Keratinocyte (primary cell): ENCODE data around the gene SLC6A1. TPM values are rescaled to one million over a fixed set of nuclear protein-coding genes. Genes with fewer than 3 reads are reported as not detected.

Source experiments
- DNase-seq: peaks from one replicate; pipeline ENCODE4 v3.0.0-alpha.2; 2011; ENCODE audit warnings: low read depth, missing footprints, low spot score
- FAIRE-seq: peaks from 2 replicates; lab custom pipeline; 2011; peaks lifted over from hg19 to GRCh38; lab: Jason Lieb, UNC
- H2AFZ ChIP-seq: 2 replicates; pipeline ENCODE4 v1.6.0; 2012; ENCODE audit warnings: low read length, control low read depth, inconsistent platforms; ENCODE audit not compliant: control insufficient read depth
- H3K27ac ChIP-seq: 2 replicates; pipeline ENCODE4 v1.5.1; 2011; ENCODE audit warnings: low read length; ENCODE audit not compliant: control insufficient read depth, insufficient read depth
- H3K27me3 ChIP-seq: 3 replicates; pipeline ENCODE4 v1.6.0; 2011; ENCODE audit warnings: low read length; ENCODE audit not compliant: control insufficient read depth, insufficient read depth; ENCODE audit errors: extremely low read depth
- H3K36me3 ChIP-seq, 2 experiments: 2 replicates in 1 of 2; 3 replicates in 1 of 2; pipeline ENCODE4 v1.5.1; 2011; ENCODE audit warnings: low read length in 2 of 2, mild to moderate bottlenecking in 1 of 2; ENCODE audit not compliant: control insufficient read depth in 2 of 2, insufficient read depth in 2 of 2; ENCODE audit errors: extremely low read depth in 1 of 2
- H3K4me1 ChIP-seq: 3 replicates; pipeline ENCODE4 v1.5.1; 2011; ENCODE audit warnings: low read length; ENCODE audit not compliant: control insufficient read depth, insufficient read depth; ENCODE audit errors: extremely low read depth
- H3K4me2 ChIP-seq: 3 replicates; pipeline ENCODE4 v1.6.0; 2011; ENCODE audit warnings: low read depth, low read length; ENCODE audit not compliant: control insufficient read depth, insufficient read depth; ENCODE audit errors: extremely low read depth
- H3K4me3 ChIP-seq, 3 experiments: fragments of 200-600 bp in 1 of 3; sonication (generic) in 1 of 3; 2 replicates in 2 of 3; 3 replicates in 1 of 3; pipeline ENCODE4 v1.5.1; 2011 to 2016; ENCODE audit warnings: low read length in 3 of 3, mild to moderate bottlenecking in 3 of 3, control low read depth in 2 of 3, inconsistent platforms in 1 of 3, low read depth in 1 of 3, mixed read lengths in 1 of 3, mixed run types in 1 of 3, moderate library complexity in 1 of 3; ENCODE audit not compliant: control insufficient read depth in 2 of 3, insufficient read depth in 2 of 3; ENCODE audit errors: extremely low read depth in 1 of 3
- H3K79me2 ChIP-seq: 2 replicates; pipeline ENCODE4 v1.6.0; 2012; ENCODE audit warnings: low read length; ENCODE audit not compliant: control insufficient read depth, insufficient read depth
- H3K9ac ChIP-seq: 3 replicates; pipeline ENCODE4 v1.6.0; 2011; ENCODE audit warnings: low read length; ENCODE audit not compliant: control insufficient read depth, insufficient read depth; ENCODE audit errors: extremely low read depth
- H3K9me1 ChIP-seq: 3 replicates; pipeline ENCODE4 v1.6.0; 2011; ENCODE audit warnings: low read length; ENCODE audit not compliant: control insufficient read depth, insufficient read depth; ENCODE audit errors: extremely low read depth
- H3K9me3 ChIP-seq: 2 replicates; pipeline ENCODE4 v1.5.1; 2012; ENCODE audit warnings: low read depth, low read length; ENCODE audit not compliant: control insufficient read depth
- H4K20me1 ChIP-seq: 3 replicates; pipeline ENCODE4 v1.6.0; 2011; ENCODE audit warnings: low read length; ENCODE audit not compliant: control insufficient read depth, insufficient read depth; ENCODE audit errors: extremely low read depth
- EZH2 ChIP-seq: IDR thresholded peaks from one replicate; pipeline ENCODE4 v1.6.1; 2012; ENCODE audit warnings: inconsistent platforms, mild to moderate bottlenecking, low read length, moderate library complexity
- dilution Hi-C: fragments of 300-500 bp; cut with MboI; formaldehyde crosslinking; loops from one replicate; pipeline ENCODE4 v1.7.0; 2020; ENCODE audit warnings: low sequenced_read_pairs; ENCODE audit not compliant: extremely low pct_ligation_motif_present
- polyA plus RNA-seq, 5 experiments: library from polyadenylated mRNA; depleted of rRNA in 3 of 5; stranded (reverse) in 3 of 5; stranded (forward) in 1 of 5; unstranded in 1 of 5; fragments of >200 nt; gene quantifications; 1 replicate in 1 of 5; 2 replicates in 3 of 5; 3 replicates in 1 of 5; pipeline versions ENCODE4 v1.2.1 to v1.2.3, GENCODE V29; 2011 to 2012; ENCODE audit warnings: missing spikeins in 2 of 5, low read depth in 1 of 5, low replicate concordance in 1 of 5
- TF ChIP-seq, protein P1 (sequence below), 3 experiments: IDR thresholded peaks in 1 of 3; conservative IDR thresholded peaks in 1 of 3; optimal IDR thresholded peaks in 1 of 3; 2 replicates in 2 of 3; 3 replicates in 1 of 3; pipeline versions ENCODE3 to v1.5.1; 2011; ENCODE audit warnings: low read length in 3 of 3, mild to moderate bottlenecking in 3 of 3, moderate library complexity in 2 of 3, control low read depth in 1 of 3, inconsistent platforms in 1 of 3; ENCODE audit not compliant: insufficient read depth in 2 of 3; ENCODE audit errors: extremely low read depth in 1 of 3

SLC6A1 gene
- polyA plus RNA-seq, 1 donor (not counting 4 experiments of a cell fraction or from before 2014, with no cell fraction given), result not detected

DNA sequence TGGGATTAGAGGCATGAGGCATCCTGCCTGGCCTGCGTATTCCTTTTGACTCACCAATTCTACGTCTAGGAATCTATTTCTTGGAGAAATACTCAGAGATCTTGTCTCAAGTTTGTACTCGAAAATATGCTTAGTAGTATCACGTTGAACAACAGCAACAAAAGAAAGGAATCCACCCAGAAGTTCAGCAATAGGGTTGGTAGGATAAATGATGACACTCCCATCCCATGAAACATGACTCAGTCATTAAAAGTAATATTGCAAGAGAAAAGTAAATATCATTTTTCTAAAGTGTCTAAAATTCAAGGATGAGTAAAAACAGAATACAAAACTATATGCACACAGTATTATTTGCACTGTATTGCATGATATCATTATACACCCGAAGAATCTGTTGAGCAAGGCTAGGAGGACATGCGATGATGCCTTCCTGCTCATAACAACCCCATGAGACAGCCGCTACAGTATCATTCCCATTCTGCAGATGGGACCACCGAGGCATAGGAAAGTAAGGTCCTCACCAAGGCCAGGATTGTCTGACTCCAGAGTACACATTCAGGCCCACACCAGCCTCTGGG lies 61.5 kb downstream of the SLC6A1 start:
- Histone ChIP-seq H3K27ac (peak overlapping the region; percentile 15), H3K9me3 (no peaks in the 10 kb centered on the region), H3K27me3 (peaks cover 12% of the 10 kb centered on the region), H3K36me3 (no peaks in the 10 kb centered on the region), H3K9me1 (no peaks in the 10 kb centered on the region), H2AFZ (no peak overlapping the region), H3K4me3 (no peak overlapping the region), H3K4me2 (no peak overlapping the region), H3K9ac (no peak overlapping the region), H3K4me1 (no peaks in the 10 kb centered on the region), H3K79me2 (no peaks in the 10 kb centered on the region), H4K20me1 (no peaks in the 10 kb centered on the region)
- peak; percentile 38 for DNase-seq
- dilution Hi-C loops, result loop anchor here (10.0 kb wide), 1 partner anchor 151 kb away; no protein-coding TSS in a partner anchor
- TF ChIP-seq EZH2, result no peak
- TF ChIP-seq, protein P1, sequence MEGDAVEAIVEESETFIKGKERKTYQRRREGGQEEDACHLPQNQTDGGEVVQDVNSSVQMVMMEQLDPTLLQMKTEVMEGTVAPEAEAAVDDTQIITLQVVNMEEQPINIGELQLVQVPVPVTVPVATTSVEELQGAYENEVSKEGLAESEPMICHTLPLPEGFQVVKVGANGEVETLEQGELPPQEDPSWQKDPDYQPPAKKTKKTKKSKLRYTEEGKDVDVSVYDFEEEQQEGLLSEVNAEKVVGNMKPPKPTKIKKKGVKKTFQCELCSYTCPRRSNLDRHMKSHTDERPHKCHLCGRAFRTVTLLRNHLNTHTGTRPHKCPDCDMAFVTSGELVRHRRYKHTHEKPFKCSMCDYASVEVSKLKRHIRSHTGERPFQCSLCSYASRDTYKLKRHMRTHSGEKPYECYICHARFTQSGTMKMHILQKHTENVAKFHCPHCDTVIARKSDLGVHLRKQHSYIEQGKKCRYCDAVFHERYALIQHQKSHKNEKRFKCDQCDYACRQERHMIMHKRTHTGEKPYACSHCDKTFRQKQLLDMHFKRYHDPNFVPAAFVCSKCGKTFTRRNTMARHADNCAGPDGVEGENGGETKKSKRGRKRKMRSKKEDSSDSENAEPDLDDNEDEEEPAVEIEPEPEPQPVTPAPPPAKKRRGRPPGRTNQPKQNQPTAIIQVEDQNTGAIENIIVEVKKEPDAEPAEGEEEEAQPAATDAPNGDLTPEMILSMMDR (optimal IDR thresholded peaks at IDR 0.05 in 1 of 3, IDR thresholded peaks at IDR 0.05 in 1 of 3, conservative IDR thresholded peaks at IDR 0.05 in 1 of 3; ENCODE audit: extremely low read depth in 1 of 3, insufficient read depth in 2 of 3, low read length in 3 of 3), result no peak
- no peak for FAIRE-seq

DNA sequence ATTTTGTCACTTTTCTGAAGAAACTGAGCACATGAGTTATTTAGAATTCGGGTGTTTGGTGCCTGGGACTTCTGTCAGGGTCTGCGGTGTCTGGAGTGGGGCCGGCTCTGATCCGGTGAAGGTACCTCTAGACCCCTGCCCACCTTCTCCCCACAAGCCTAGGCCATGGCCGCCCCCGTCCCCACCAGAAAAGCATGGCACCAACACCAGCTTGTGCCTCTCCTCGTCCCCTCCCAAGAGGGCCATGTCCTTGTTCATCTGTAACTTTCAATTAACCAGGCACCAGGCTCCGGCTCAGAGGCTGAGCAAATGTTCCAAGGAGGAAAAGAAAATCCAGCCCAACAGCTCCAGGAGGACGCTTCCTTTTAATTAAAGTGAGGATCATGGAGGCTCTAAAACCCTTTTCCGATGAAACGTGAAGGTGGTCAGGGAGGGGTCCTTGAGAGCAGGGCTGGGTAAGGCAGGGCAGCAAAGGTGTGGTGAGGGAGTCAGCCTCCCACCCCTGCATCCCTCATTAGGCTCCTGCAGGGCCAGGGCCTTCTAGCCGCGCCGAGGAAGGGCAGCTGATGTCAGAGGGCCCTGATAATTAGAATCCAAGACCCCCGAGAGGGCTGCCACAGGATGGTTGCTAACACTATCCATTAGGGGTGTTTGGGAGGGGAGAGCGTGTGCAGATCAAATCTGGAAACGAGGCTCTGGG lies 62.3 kb downstream of the SLC6A1 start:
- no peak overlapping the region for H3K27ac ChIP-seq
- H3K4me1 ChIP-seq, result peaks cover 4% of the 10 kb centered on the region
- no peaks in the 10 kb centered on the region for H3K36me3 ChIP-seq
- H2AFZ ChIP-seq, result no peak overlapping the region
- TF ChIP-seq EZH2, result no peak
- TF ChIP-seq, protein P1 (optimal IDR thresholded peaks at IDR 0.05 in 1 of 3, IDR thresholded peaks at IDR 0.05 in 1 of 3, conservative IDR thresholded peaks at IDR 0.05 in 1 of 3; ENCODE audit: extremely low read depth in 1 of 3, insufficient read depth in 2 of 3, low read length in 3 of 3), result no peak
- dilution Hi-C loops, result loop anchor here (10.0 kb wide), 1 partner anchor 150 kb away; no protein-coding TSS in a partner anchor
- no peaks in the 10 kb centered on the region for H3K9me1 ChIP-seq
- H3K27me3 ChIP-seq, result peaks cover 12% of the 10 kb centered on the region
- H3K4me2 ChIP-seq, result no peak overlapping the region
- H4K20me1 ChIP-seq, result no peaks in the 10 kb centered on the region
- H3K79me2 ChIP-seq, result no peaks in the 10 kb centered on the region
- H3K4me3 ChIP-seq, result no peak overlapping the region
- DNase-seq, result no peak
- H3K9me3 ChIP-seq, result no peaks in the 10 kb centered on the region
- no peak overlapping the region for H3K9ac ChIP-seq
- no peak for FAIRE-seq
